Peyer's patch (tissue), 4 donors: ENCODE data around the gene DAO. TPM values are rescaled to one million over a fixed set of nuclear protein-coding genes. Genes with fewer than 3 reads are reported as not detected.

Experiments
- DNase-seq, 3 donors: peaks; one replicate each; pipeline ENCODE4 v3.0.0-alpha.2; 2017 to 2019
- H3K27ac ChIP-seq, 4 donors: fragments of 200-600 bp; sonication (generic); one replicate each; pipeline ENCODE4 v1.5.1; 2016 to 2019
- H3K27me3 ChIP-seq, 2 donors: fragments of 200-600 bp; sonication (generic); one replicate each; pipeline ENCODE4 v1.5.1; 2019
- H3K36me3 ChIP-seq, 3 donors: fragments of 200-600 bp; sonication (generic); one replicate each; pipeline ENCODE4 v1.5.1; 2016 to 2019
- H3K4me1 ChIP-seq, 4 donors: fragments of 200-600 bp; sonication (generic); one replicate each; pipeline ENCODE4 v1.5.1; 2016 to 2019
- H3K4me3 ChIP-seq, 4 donors: fragments of 200-600 bp; sonication (generic); 1 replicate in 3 of 4; 2 replicates in 1 of 4; pipeline ENCODE4 v1.5.1; 2016 to 2019; ENCODE audit warnings: mild to moderate bottlenecking in 1 of 4
- H3K9me3 ChIP-seq, 4 donors: fragments of 200-600 bp; sonication (generic); one replicate each; pipeline ENCODE4 v1.5.1; 2016 to 2019; ENCODE audit warnings: mild to moderate bottlenecking in 1 of 4
- POLR2A ChIP-seq, 2 donors: fragments of 450-650 bp; IDR thresholded peaks; one replicate each; pipeline ENCODE4 v1.5.1; 2017; ENCODE audit warnings: antibody characterized with exemption in 2 of 2, mild to moderate bottlenecking in 2 of 2, moderate library complexity in 2 of 2
- total RNA-seq, 4 donors: library from RNA; depleted of rRNA; stranded (reverse); fragments of >200 nt; gene quantifications; one replicate each; pipeline ENCODE4 v1.1.0, GENCODE V29; 2016
- TF ChIP-seq, protein P1 (sequence below), 6 experiments: fragments of 450-650 bp in 4 of 6; fragments of 200-600 bp in 2 of 6; sonication (generic) in 1 of 6; IDR thresholded peaks; one replicate each; pipeline ENCODE4 v1.5.1; 2017 to 2019; ENCODE audit warnings: antibody characterized with exemption in 6 of 6, mild to moderate bottlenecking in 3 of 6, moderate library complexity in 1 of 6

DAO gene
- total RNA-seq, 4 donors from 2014 or later: 1.2 TPM; not detected in 3

DNA sequence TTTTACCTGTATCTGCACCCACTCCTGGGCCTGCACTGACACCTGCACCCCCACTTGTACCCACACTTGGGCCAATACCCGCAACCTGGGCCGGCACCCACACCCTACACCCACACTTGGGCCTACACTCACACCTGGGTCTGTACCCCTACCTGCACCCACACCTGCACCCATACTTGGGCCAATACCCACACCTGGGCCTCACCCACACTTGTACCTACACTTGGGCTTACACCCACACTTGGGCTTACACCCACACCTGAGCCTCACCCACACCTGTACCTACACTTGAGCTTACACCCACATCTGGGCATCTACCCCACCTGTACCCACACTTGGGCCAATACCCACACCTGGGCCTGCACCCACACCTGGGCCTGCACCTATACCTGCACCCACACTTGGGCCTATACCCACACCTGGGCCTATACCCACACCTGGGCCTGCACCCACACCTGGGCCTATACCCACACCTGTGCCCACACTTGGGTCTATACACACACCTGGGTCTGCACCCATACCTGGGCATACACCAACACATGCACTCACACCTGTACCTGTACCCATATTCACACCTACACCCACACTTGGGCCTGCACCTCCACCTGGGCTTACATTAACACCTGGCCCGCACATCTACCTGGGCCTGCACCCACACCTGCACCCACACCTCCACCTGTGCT lies 39.2 kb downstream of the DAO start:
- H3K27ac ChIP-seq: no peak overlapping the region
- no peak overlapping the region for H3K4me3 ChIP-seq
- H3K4me1 ChIP-seq: no peaks in the 10 kb centered on the region
- H3K9me3 ChIP-seq: peaks cover 0 to 3% (median 0%) of the 10 kb centered on the region in 4 donors
- no peaks in the 10 kb centered on the region for H3K27me3 ChIP-seq
- no peak for DNase-seq
- H3K36me3 ChIP-seq: no peaks in the 10 kb centered on the region
- TF ChIP-seq, protein P1, sequence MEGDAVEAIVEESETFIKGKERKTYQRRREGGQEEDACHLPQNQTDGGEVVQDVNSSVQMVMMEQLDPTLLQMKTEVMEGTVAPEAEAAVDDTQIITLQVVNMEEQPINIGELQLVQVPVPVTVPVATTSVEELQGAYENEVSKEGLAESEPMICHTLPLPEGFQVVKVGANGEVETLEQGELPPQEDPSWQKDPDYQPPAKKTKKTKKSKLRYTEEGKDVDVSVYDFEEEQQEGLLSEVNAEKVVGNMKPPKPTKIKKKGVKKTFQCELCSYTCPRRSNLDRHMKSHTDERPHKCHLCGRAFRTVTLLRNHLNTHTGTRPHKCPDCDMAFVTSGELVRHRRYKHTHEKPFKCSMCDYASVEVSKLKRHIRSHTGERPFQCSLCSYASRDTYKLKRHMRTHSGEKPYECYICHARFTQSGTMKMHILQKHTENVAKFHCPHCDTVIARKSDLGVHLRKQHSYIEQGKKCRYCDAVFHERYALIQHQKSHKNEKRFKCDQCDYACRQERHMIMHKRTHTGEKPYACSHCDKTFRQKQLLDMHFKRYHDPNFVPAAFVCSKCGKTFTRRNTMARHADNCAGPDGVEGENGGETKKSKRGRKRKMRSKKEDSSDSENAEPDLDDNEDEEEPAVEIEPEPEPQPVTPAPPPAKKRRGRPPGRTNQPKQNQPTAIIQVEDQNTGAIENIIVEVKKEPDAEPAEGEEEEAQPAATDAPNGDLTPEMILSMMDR (IDR thresholded peaks at IDR 0.05): no peak
- no peak for TF ChIP-seq POLR2A (IDR thresholded peaks at IDR 0.05)

GRCh38 chr12:108921946-108922345 lies 42.1 kb downstream of the DAO start:
- no peak for DNase-seq
- no peak overlapping the region for H3K27ac ChIP-seq
- no peaks in the 10 kb centered on the region for H3K4me1 ChIP-seq
- H3K9me3 ChIP-seq: peaks cover 0 to 3% (median 0%) of the 10 kb centered on the region in 4 donors
- TF ChIP-seq POLR2A (IDR thresholded peaks at IDR 0.05): no peak
- TF ChIP-seq, protein P1 (IDR thresholded peaks at IDR 0.05): no peak
- no peaks in the 10 kb centered on the region for H3K27me3 ChIP-seq
- no peaks in the 10 kb centered on the region for H3K36me3 ChIP-seq
- no peak overlapping the region for H3K4me3 ChIP-seq

DNA sequence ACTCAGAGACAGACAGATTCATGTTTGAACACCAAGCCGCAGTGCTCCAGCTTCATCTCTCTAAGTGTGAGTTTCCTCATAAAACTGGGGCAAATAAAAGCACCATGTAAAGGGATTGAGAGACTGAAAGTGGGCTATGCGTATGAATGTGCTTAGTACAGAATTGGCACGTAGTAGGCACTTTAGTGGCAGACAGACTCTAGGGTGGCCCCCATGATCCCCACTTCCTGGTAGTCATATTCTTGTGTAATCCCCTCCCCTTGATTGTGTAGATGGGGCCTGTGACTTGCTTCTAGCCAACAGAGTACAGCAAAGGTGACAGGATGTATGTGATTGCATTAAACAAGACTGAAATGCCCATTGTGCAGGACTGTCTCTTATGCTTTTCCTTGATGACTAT lies 43.0 kb downstream of the DAO start:
- no peak for TF ChIP-seq POLR2A (IDR thresholded peaks at IDR 0.05)
- TF ChIP-seq, protein P1 (IDR thresholded peaks at IDR 0.05): no peak
- Histone ChIP-seq H3K9me3 (peaks cover 0 to 3% (median 0%) of the 10 kb centered on the region in 4 donors), H3K4me3 (no peak overlapping the region), H3K4me1 (no peaks in the 10 kb centered on the region), H3K27me3 (no peaks in the 10 kb centered on the region), H3K36me3 (no peaks in the 10 kb centered on the region), H3K27ac (no peak overlapping the region)
- DNase-seq: no peak

DNA sequence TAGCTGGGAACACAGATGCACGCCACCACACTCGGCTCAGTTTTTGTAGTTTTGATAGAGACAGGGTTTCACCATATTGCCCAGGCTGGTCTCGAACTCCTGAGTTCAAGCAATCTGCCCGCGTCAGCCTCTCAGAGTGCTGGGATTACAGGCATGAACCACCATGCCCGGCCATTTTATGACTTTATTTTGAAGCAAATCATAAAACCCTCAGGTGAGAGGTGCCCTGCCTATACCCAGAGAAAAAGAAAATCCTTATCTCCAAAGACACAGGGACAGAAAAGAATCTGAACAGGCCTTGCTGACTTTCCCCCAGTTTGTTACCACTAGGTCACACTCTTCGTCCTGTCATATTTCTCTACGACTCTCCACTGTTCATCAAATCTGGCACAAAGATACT lies 48.8 kb downstream of the DAO start:
- no peak for DNase-seq
- no peaks in the 10 kb centered on the region for H3K9me3 ChIP-seq
- no peaks in the 10 kb centered on the region for H3K36me3 ChIP-seq
- no peak overlapping the region for H3K4me3 ChIP-seq
- no peaks in the 10 kb centered on the region for H3K27me3 ChIP-seq
- H3K27ac ChIP-seq: no peak overlapping the region
- peaks cover 0 to 6% (median 0%) of the 10 kb centered on the region in 4 donors for H3K4me1 ChIP-seq
- TF ChIP-seq POLR2A (IDR thresholded peaks at IDR 0.05): no peak
- TF ChIP-seq, protein P1 (IDR thresholded peaks at IDR 0.05): no peak

DNA sequence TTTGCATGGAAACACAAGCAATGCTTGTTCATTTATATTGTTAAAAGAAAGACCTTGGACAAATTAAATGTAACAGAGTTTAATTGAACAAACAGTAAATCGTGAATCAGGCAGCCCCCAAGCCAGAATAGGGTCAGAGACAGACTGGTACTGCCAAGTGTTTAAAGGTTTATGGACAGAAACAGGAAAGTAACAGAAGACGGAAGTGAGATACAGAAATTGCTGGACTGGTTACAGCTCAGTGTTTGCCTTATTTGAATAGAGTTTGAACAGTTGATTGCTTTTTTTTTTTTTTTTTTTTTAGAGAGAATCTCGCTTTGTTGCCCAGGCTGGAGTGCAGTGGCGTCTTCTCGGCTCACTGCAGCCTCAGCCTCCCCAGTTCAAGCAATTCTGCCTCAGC lies 50.3 kb downstream of the DAO start:
- Histone ChIP-seq H3K27me3 (no peaks in the 10 kb centered on the region), H3K4me3 (no peak overlapping the region), H3K36me3 (no peaks in the 10 kb centered on the region), H3K9me3 (no peaks in the 10 kb centered on the region), H3K27ac (no peak overlapping the region), H3K4me1 (peaks cover 0 to 6% (median 0%) of the 10 kb centered on the region in 4 donors)
- DNase-seq: no peak
- TF ChIP-seq, protein P1 (IDR thresholded peaks at IDR 0.05): no peak
- no peak for TF ChIP-seq POLR2A (IDR thresholded peaks at IDR 0.05)
